PC-3 (cell line): ENCODE results near the gene MEGF9. TPM values are rescaled to one million over a fixed set of nuclear protein-coding genes. Genes with fewer than 3 reads are reported as not detected.

ENCODE experiments used
- ATAC-seq: fragments of 200-7000 bp; cut with Tn5 transposase; 2 replicates; pipeline ENCODE4 v1.9.1; 2020; ENCODE audit warnings: mild to moderate bottlenecking, moderate library complexity
- BruUV-seq: library from RNA; stranded (reverse); fragments of 400-500 nt; replicated peaks from 2 replicates; lab custom pipeline; 2021; lab: Mats Ljungman, UMichigan
- CTCF ChIA-PET: fragments of 300-600 bp; sonication (Branson Sonifier 250); formaldehyde crosslinking; loops from one replicate; lab custom pipeline; 2022; ENCODE audit warnings: antibody characterized with exemption; lab: Charles Lee
- POLR2A ChIA-PET: fragments of 300-600 bp; sonication (Branson Sonifier 250); formaldehyde crosslinking; loops from one replicate; lab custom pipeline; 2022; ENCODE audit warnings: antibody characterized with exemption; ENCODE audit not compliant: unreplicated experiment; lab: Charles Lee
- DNase-seq: peaks from one replicate; pipeline ENCODE4 v3.0.0-alpha.2; 2015
- H2AFZ ChIP-seq: fragments of 300-600 bp; sonication (generic); 2 replicates; pipeline ENCODE4 v1.6.0; 2016; ENCODE audit warnings: antibody characterized with exemption, low read length
- H3F3A ChIP-seq: fragments of 300-600 bp; sonication (generic); one replicate; pipeline ENCODE4 v1.6.0; 2017; ENCODE audit warnings: antibody characterized with exemption, low read length, control low read depth, mild to moderate bottlenecking; ENCODE audit not compliant: unreplicated experiment
- H3K27ac ChIP-seq: fragments of 300-600 bp; sonication (generic); 2 replicates; pipeline ENCODE4 v1.5.1; 2016; ENCODE audit warnings: mild to moderate bottlenecking, low read length
- H3K27me3 ChIP-seq: fragments of 300-600 bp; sonication (generic); 2 replicates; pipeline ENCODE4 v1.6.1; 2016; ENCODE audit warnings: low read length, mixed read lengths
- H3K36me3 ChIP-seq: fragments of 300-600 bp; sonication (generic); 2 replicates; pipeline ENCODE4 v1.6.1; 2016; ENCODE audit warnings: low read depth, mixed run types, low read length, mixed read lengths
- H3K4me1 ChIP-seq: fragments of 300-600 bp; sonication (generic); 2 replicates; pipeline ENCODE4 v1.5.1; 2016; ENCODE audit warnings: low read length; ENCODE audit not compliant: insufficient read depth
- H3K4me2 ChIP-seq: fragments of 300-600 bp; sonication (generic); 2 replicates; pipeline ENCODE4 v1.6.0; 2016; ENCODE audit warnings: low read length
- H3K4me3 ChIP-seq: fragments of 300-600 bp; sonication (generic); 2 replicates; pipeline ENCODE4 v1.5.1; 2016; ENCODE audit warnings: mild to moderate bottlenecking, low read length, mixed read lengths
- H3K79me2 ChIP-seq: fragments of 300-600 bp; sonication (generic); 2 replicates; pipeline ENCODE4 v1.6.1; 2017; ENCODE audit warnings: low read length, mixed read lengths
- H3K9ac ChIP-seq: fragments of 300-600 bp; sonication (generic); 2 replicates; pipeline ENCODE4 v1.6.0; 2016; ENCODE audit warnings: mild to moderate bottlenecking, low read length
- H3K9me2 ChIP-seq: fragments of 300-600 bp; sonication (generic); replicated peaks from 2 replicates; pipeline ENCODE4 v1.6.1; 2016; ENCODE audit warnings: mixed run types, low read length, mixed read lengths
- H3K9me3 ChIP-seq: fragments of 300-600 bp; sonication (generic); 2 replicates; pipeline ENCODE4 v1.6.1; 2016; ENCODE audit warnings: low read length, mixed read lengths
- H4K20me1 ChIP-seq: fragments of 300-600 bp; sonication (generic); 2 replicates; pipeline ENCODE4 v1.6.1; 2016; ENCODE audit warnings: low read length, mixed read lengths
- EZH2 ChIP-seq: fragments of 300-600 bp; sonication (generic); IDR thresholded peaks from one replicate; pipeline ENCODE4 v1.6.1; 2017; ENCODE audit warnings: antibody characterized with exemption, mild to moderate bottlenecking, low read length; ENCODE audit not compliant: unreplicated experiment
- EZH2phosphoT487 ChIP-seq: fragments of 300-600 bp; sonication (generic); IDR thresholded peaks from 2 replicates; pipeline ENCODE4 v1.6.1; 2018; ENCODE audit warnings: mild to moderate bottlenecking, antibody characterized with exemption, low read length, borderline replicate concordance
- intact Hi-C: fragments of 100-400 bp; cut with micrococcal nuclease; formaldehyde crosslinking; loops from 2 replicates; pipeline ENCODE4 v1.9.0; 2023
- total RNA-seq: library from RNA; depleted of rRNA; stranded (reverse); fragments of >200 nt; gene quantifications from 2 replicates; pipeline ENCODE4 v1.2.3, GENCODE V29; 2014
- TF ChIP-seq, protein P1 (sequence below): fragments of 300-600 bp; sonication (generic); conservative IDR thresholded peaks from 2 replicates; pipeline ENCODE4 v1.5.1; 2017; ENCODE audit warnings: antibody characterized with exemption, low read depth, mild to moderate bottlenecking, low read length

The MEGF9 gene
- total RNA-seq, 1 experiment from 2014 or later: 2.6 TPM

DNA sequence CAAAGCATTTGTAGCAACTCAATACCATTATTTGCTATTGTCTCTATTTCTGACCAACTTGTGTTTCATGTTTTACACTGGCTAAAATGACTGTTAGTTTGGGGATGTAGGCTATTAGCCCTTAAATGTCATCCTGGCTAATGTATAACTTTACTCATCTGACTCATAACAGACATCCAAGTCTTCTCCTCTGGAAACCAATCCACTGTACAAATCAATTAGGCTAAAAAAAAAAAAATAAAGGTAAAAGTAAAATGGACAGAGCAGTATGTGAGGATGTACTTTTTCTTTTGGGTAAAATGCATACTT, 20.6 kb downstream of the MEGF9 start:
- no peaks in the 10 kb centered on the region for H3K9me2 ChIP-seq
- no peak overlapping the region for H2AFZ ChIP-seq
- H3F3A ChIP-seq: no peaks in the 10 kb centered on the region
- no peaks in the 10 kb centered on the region for H3K9me3 ChIP-seq
- POLR2A ChIA-PET: no interaction called here
- no peak overlapping the region for H3K27ac ChIP-seq
- intact Hi-C loops: no loop called here
- BruUV-seq: no TSS peak
- peak overlapping the region; percentile 26; the same call in 1 of the 2 replicates for H3K4me2 ChIP-seq
- no peaks in the 10 kb centered on the region for H3K36me3 ChIP-seq
- CTCF ChIA-PET: no interaction called here
- DNase-seq (peak; percentile 46), ATAC-seq (peak; percentile 48)
- H3K79me2 ChIP-seq: no peaks in the 10 kb centered on the region
- TF ChIP-seq EZH2phosphoT487: no peak
- no peak for TF ChIP-seq EZH2
- H4K20me1 ChIP-seq: no peaks in the 10 kb centered on the region
- peaks cover 32% of the 10 kb centered on the region for H3K4me1 ChIP-seq
- no peak overlapping the region for H3K4me3 ChIP-seq
- H3K9ac ChIP-seq: no peak overlapping the region
- no peaks in the 10 kb centered on the region for H3K27me3 ChIP-seq

DNA sequence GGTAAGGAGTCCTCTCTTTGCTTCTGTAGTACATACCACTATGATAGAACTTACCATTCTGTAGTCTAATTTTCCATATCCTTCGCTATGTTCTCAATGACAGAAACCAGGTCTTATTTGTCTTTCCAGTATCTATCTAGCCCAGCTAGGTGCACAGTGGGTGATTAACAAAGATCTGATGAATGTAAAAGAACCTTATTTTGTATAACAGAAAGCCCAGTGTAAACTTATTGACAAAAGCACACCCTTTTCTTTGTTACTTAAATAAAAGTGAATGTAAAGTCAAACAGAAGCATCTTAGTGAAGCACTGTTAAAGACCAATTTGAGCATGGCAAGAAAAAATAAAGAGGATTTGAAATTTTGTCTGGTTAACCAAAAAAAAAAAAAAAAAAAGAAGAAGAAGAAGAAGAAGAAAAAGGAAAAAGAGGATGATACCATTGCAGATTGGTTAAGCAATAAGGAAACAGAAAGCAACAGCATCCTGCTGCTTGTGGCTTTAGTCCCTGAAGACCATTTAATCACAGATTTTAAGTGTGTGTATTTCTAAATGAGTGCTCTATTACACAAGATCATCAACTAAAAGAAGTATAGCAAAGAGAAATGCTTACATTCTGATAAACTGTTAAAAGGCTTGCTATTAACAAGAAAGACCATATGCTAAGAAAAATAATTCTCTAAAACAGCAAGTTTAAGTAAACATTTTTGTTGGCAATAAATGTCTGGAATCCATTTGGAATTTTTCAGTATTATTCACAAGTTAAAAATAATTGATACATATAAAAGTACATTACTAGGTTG, 21.2 kb downstream of the MEGF9 start:
- DNase-seq (no peak), ATAC-seq (no peak)
- CTCF ChIA-PET: no interaction called here
- no TSS peak for BruUV-seq
- H3K4me1 ChIP-seq: peaks cover 32% of the 10 kb centered on the region
- no peaks in the 10 kb centered on the region for H3K36me3 ChIP-seq
- H4K20me1 ChIP-seq: no peaks in the 10 kb centered on the region
- peak overlapping the region; percentile 26 for H3K4me2 ChIP-seq
- no peak overlapping the region for H2AFZ ChIP-seq
- no peaks in the 10 kb centered on the region for H3K9me3 ChIP-seq
- no peaks in the 10 kb centered on the region for H3K27me3 ChIP-seq
- H3K9ac ChIP-seq: no peak overlapping the region
- POLR2A ChIA-PET: no interaction called here
- intact Hi-C loops: no loop called here
- peak overlapping the region; percentile 19; the same call in 1 of the 2 replicates for H3K27ac ChIP-seq
- H3K4me3 ChIP-seq: no peak overlapping the region
- H3K9me2 ChIP-seq: no peaks in the 10 kb centered on the region
- no peaks in the 10 kb centered on the region for H3F3A ChIP-seq
- TF ChIP-seq EZH2 (no peak), EZH2phosphoT487 (no peak)
- TF ChIP-seq, protein P1, sequence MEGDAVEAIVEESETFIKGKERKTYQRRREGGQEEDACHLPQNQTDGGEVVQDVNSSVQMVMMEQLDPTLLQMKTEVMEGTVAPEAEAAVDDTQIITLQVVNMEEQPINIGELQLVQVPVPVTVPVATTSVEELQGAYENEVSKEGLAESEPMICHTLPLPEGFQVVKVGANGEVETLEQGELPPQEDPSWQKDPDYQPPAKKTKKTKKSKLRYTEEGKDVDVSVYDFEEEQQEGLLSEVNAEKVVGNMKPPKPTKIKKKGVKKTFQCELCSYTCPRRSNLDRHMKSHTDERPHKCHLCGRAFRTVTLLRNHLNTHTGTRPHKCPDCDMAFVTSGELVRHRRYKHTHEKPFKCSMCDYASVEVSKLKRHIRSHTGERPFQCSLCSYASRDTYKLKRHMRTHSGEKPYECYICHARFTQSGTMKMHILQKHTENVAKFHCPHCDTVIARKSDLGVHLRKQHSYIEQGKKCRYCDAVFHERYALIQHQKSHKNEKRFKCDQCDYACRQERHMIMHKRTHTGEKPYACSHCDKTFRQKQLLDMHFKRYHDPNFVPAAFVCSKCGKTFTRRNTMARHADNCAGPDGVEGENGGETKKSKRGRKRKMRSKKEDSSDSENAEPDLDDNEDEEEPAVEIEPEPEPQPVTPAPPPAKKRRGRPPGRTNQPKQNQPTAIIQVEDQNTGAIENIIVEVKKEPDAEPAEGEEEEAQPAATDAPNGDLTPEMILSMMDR: no peak
- no peaks in the 10 kb centered on the region for H3K79me2 ChIP-seq

DNA sequence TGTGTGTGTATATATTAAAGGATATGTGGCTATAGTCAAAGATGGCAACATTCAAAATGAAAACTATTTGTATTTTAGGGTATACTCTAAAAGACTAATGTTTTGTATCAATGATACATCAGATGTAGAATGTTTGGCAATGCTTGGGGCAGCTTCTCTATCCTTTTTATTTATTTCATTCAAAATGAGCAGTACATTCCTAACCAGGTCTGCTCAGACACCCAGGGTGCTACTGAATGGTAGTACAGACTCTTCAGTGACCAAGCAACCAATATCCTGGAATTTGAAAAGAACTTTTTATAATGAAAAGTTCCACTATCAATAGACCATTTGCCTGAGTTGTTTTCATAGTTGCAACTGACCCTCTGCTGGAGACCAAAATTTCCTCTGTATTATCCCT, 23.9 kb downstream of the MEGF9 start:
- H3K4me1 ChIP-seq: peaks cover 14% of the 10 kb centered on the region
- TF ChIP-seq EZH2 (no peak), EZH2phosphoT487 (no peak)
- TF ChIP-seq, protein P1: no peak
- CTCF ChIA-PET: no interaction called here

More for the DNA sequence above, 23.9 kb downstream of the MEGF9 start:
- intact Hi-C loops: no loop called here
- BruUV-seq: no TSS peak
- ATAC-seq: no peak
- Histone ChIP-seq H3K36me3 (no peaks in the 10 kb centered on the region), H3K4me2 (no peak overlapping the region), H3K79me2 (no peaks in the 10 kb centered on the region), H3K9me2 (no peaks in the 10 kb centered on the region), H2AFZ (no peak overlapping the region), H3K9ac (no peak overlapping the region), H4K20me1 (no peaks in the 10 kb centered on the region), H3F3A (no peaks in the 10 kb centered on the region), H3K9me3 (no peaks in the 10 kb centered on the region), H3K4me3 (no peak overlapping the region), H3K27ac (no peak overlapping the region), H3K27me3 (no peaks in the 10 kb centered on the region)
- DNase-seq: no peak
- POLR2A ChIA-PET: no interaction called here
